Loucy (cell line): ENCODE measurements around the gene PPP6C.

Experiments used
- EZH2phosphoT487 ChIP-seq: fragments of 200-600 bp; IDR thresholded peaks from 2 replicates; pipeline ENCODE4 v1.6.1; 2018; ENCODE audit warnings: antibody characterized with exemption, mild to moderate bottlenecking, moderate library complexity, borderline replicate concordance
- TF ChIP-seq, protein P1 (sequence below): fragments of 200-600 bp; sonication (generic); conservative IDR thresholded peaks from 2 replicates; pipeline ENCODE4 v1.5.1; 2014; ENCODE audit warnings: mild to moderate bottlenecking, antibody characterized with exemption, low read length

DNA sequence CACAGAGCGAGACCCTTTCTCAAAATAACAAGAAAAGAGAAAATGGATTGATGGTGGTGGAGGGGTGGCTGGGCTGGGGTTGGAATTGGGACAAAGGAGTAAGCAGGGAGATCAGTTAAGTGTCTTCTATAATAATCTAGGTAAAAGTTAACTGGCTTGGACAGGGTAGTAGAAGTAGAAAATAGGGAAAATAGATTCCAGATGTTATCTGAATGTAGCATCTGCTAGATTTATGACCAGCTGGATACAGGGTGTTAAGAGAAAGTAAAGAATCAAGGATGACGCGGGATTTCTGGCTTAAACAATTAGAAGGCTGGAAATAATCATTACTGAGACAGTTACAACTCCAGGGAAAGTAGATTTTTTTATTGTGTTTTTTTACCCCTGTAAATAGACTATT is 13.0 kb downstream of the PPP6C start:
- TF ChIP-seq, protein P1, sequence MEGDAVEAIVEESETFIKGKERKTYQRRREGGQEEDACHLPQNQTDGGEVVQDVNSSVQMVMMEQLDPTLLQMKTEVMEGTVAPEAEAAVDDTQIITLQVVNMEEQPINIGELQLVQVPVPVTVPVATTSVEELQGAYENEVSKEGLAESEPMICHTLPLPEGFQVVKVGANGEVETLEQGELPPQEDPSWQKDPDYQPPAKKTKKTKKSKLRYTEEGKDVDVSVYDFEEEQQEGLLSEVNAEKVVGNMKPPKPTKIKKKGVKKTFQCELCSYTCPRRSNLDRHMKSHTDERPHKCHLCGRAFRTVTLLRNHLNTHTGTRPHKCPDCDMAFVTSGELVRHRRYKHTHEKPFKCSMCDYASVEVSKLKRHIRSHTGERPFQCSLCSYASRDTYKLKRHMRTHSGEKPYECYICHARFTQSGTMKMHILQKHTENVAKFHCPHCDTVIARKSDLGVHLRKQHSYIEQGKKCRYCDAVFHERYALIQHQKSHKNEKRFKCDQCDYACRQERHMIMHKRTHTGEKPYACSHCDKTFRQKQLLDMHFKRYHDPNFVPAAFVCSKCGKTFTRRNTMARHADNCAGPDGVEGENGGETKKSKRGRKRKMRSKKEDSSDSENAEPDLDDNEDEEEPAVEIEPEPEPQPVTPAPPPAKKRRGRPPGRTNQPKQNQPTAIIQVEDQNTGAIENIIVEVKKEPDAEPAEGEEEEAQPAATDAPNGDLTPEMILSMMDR, result no peak
- TF ChIP-seq EZH2phosphoT487, result no peak
